Breast epithelium (tissue), 3 donors: Measurements from ENCODE around the gene RHOT2.

Source experiments
- CTCF ChIP-seq, 3 donors: fragments of 450-650 bp; IDR thresholded peaks; one replicate each; pipeline ENCODE4 v1.5.1; 2016 to 2017; ENCODE audit warnings: antibody characterized with exemption in 3 of 3, mild to moderate bottlenecking in 3 of 3, moderate library complexity in 3 of 3
- POLR2A ChIP-seq: fragments of 450-650 bp; IDR thresholded peaks from one replicate; pipeline ENCODE4 v1.6.1; 2016; ENCODE audit warnings: antibody characterized with exemption, mild to moderate bottlenecking, moderate library complexity

GRCh38 chr16:661184-661821 is 6.6 kb upstream of the RHOT2 start:
- peak; percentile 2 to 55 (median 7) for TF ChIP-seq CTCF (IDR thresholded peaks at IDR 0.05)
- TF ChIP-seq POLR2A = no peak
